Fibroblast of lung (primary cell): ENCODE results near the gene DHFR2. TPM values are rescaled to one million over a fixed set of nuclear protein-coding genes. Genes with fewer than 3 reads are reported as not detected.
"Not testable (repeated sequence)": the region's sequence is repeated elsewhere in the genome, so short reads cannot be mapped to it uniquely, and the experiment has no call there.

Source experiments
- DNase-seq, 2 donors: peaks; one replicate each; pipeline versions ENCODE4 v3.0.0 to v3.0.0-alpha.2; 2010; ENCODE audit warnings: low read depth in 2 of 2
- H2AFZ ChIP-seq: 2 replicates; pipeline ENCODE4 v1.5.1; 2012; ENCODE audit warnings: low read length, control low read depth, inconsistent platforms
- H3K27ac ChIP-seq: 2 replicates; pipeline ENCODE4 v1.5.1; 2011; ENCODE audit warnings: low read length, control low read depth; ENCODE audit not compliant: insufficient read depth
- H3K27me3 ChIP-seq: 2 replicates; pipeline ENCODE4 v1.5.1; 2011; ENCODE audit warnings: mild to moderate bottlenecking, low read length; ENCODE audit not compliant: control insufficient read depth, insufficient read depth
- H3K36me3 ChIP-seq: 2 replicates; pipeline ENCODE4 v1.5.1; 2011; ENCODE audit warnings: low read length; ENCODE audit not compliant: control insufficient read depth, insufficient read depth
- H3K4me1 ChIP-seq: 2 replicates; pipeline ENCODE4 v1.5.1; 2011; ENCODE audit warnings: low read length; ENCODE audit not compliant: control insufficient read depth, insufficient read depth; ENCODE audit errors: extremely low read depth
- H3K4me2 ChIP-seq: 2 replicates; pipeline ENCODE4 v1.5.1; 2011; ENCODE audit warnings: low read length, control low read depth; ENCODE audit not compliant: insufficient read depth; ENCODE audit errors: extremely low read depth
- H3K4me3 ChIP-seq, 4 experiments: fragments of 200-600 bp in 1 of 4; sonication (generic) in 1 of 4; replicated peaks in 1 of 4; 2 replicates each; pipeline ENCODE4 v1.5.1; 2011 to 2016; ENCODE audit warnings: low read length in 4 of 4, low read depth in 3 of 4, mild to moderate bottlenecking in 3 of 4, control low read depth in 2 of 4, inconsistent platforms in 1 of 4, mixed read lengths in 1 of 4; ENCODE audit not compliant: insufficient read depth in 1 of 4; ENCODE audit errors: control extremely low read depth in 1 of 4
- H3K79me2 ChIP-seq: 2 replicates; pipeline ENCODE4 v1.5.1; 2012; ENCODE audit warnings: mild to moderate bottlenecking, low read length, inconsistent platforms; ENCODE audit not compliant: control insufficient read depth, insufficient read depth
- H3K9ac ChIP-seq: 2 replicates; pipeline ENCODE4 v1.5.1; 2011; ENCODE audit warnings: mild to moderate bottlenecking, low read length, control low read depth; ENCODE audit not compliant: insufficient read depth
- H3K9me3 ChIP-seq: 2 replicates; pipeline ENCODE4 v1.5.1; 2012; ENCODE audit warnings: low read depth, low read length; ENCODE audit not compliant: control insufficient read depth, insufficient read depth
- H4K20me1 ChIP-seq: 2 replicates; pipeline ENCODE4 v1.5.1; 2011; ENCODE audit warnings: low read length; ENCODE audit not compliant: control insufficient read depth, insufficient read depth; ENCODE audit errors: extremely low read depth
- CTCF ChIP-seq, 2 donors: IDR thresholded peaks in 1 of 2; conservative IDR thresholded peaks in 1 of 2; 1 replicate in 1 of 2; 2 replicates in 1 of 2; pipeline ENCODE4 v1.5.1; 2011 to 2012; ENCODE audit warnings: low read length in 2 of 2, control low read depth in 1 of 2, inconsistent platforms in 1 of 2, low read depth in 1 of 2, mild to moderate bottlenecking in 1 of 2
- EZH2 ChIP-seq: IDR thresholded peaks from 2 replicates; pipeline ENCODE4 v1.5.1; 2012; ENCODE audit warnings: low read length, control low read depth, mild to moderate bottlenecking; ENCODE audit errors: missing control alignments
- polyA plus RNA-seq, 2 donors: library from polyadenylated mRNA; depleted of rRNA in 1 of 2; stranded (reverse) in 1 of 2; unstranded in 1 of 2; fragments of >200 nt; gene quantifications; 2 replicates each; pipeline ENCODE4 v1.2.1, GENCODE V29; 2011 to 2012; ENCODE audit warnings: missing spikeins in 1 of 2
- total RNA-seq: library from RNA; depleted of rRNA; stranded (reverse); fragments of >200 nt; gene quantifications from 2 replicates; pipeline ENCODE4 v1.2.1, GENCODE V29; 2014

The DHFR2 gene
- total and polyA plus RNA-seq, 2 donors (not counting 1 experiment from before 2014, with no cell fraction given): 4.3 to 6.9 TPM

DNA sequence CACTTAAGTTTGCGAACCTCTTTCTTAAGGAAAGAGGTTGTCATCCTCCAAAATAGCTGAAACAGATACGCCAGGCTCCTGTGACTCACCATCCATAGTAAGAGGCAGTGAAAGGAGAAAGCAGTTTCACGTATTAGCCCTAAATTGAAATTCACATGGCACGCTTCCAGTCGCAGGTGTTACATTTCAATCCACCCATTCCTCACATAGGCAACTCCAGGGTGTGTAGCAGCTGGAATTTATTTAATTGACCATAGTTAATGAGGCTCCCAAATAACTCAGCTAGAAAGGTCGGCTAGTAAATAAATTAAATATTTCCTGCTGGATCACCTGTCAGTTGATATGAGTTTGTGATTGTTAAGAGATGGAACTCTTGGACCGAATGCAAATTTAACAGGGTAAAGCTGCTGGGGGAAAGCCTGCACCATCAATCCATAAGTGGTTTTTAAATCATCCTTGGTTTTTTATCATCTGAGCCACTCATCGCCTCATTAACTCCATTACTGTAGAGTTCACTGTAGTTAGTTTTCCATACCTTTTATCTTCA lies 19.7 kb upstream of the DHFR2 start:
- H3K27me3 ChIP-seq: no peaks in the 10 kb centered on the region

DNA sequence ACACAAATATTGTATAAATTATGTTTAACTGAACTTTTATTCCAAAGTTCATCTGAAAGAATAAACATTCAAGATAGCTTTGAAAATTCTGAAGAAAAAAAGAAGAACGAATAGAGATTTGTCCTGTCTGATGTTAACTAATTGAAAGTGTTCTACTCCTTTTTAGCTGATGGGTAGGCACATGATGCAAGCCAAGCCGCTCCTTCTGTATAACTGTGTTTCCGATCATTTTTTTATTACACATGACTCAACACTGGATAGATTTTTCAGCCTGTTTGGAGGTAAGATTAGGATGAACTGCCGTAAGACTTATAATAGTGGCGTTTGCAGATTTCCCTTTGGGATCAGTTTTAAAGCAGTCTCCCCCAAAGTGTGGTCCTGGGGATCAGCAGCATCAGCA lies 19.2 kb upstream of the DHFR2 start:
- H3K9me3 ChIP-seq: no peaks in the 10 kb centered on the region
- no peak overlapping the region for H3K4me3 ChIP-seq
- H4K20me1 ChIP-seq: no peaks in the 10 kb centered on the region
- no peaks in the 10 kb centered on the region for H3K79me2 ChIP-seq
- no peak for TF ChIP-seq EZH2
- TF ChIP-seq CTCF (conservative IDR thresholded peaks at IDR 0.05 in 1 of 2, IDR thresholded peaks at IDR 0.05 in 1 of 2; ENCODE audit: low read depth in 1 of 2, low read length in 2 of 2): no peak
- no peak for DNase-seq
- H3K4me2 ChIP-seq: no peak overlapping the region
- no peak overlapping the region for H3K9ac ChIP-seq
- no peaks in the 10 kb centered on the region for H3K27me3 ChIP-seq
- no peaks in the 10 kb centered on the region for H3K36me3 ChIP-seq
- no peak overlapping the region for H3K27ac ChIP-seq
- no peak overlapping the region for H2AFZ ChIP-seq
- no peaks in the 10 kb centered on the region for H3K4me1 ChIP-seq

More for the DNA sequence above, 19.7 kb upstream of the DHFR2 start:
- no peaks in the 10 kb centered on the region for H3K9me3 ChIP-seq
- TF ChIP-seq CTCF (conservative IDR thresholded peaks at IDR 0.05 in 1 of 2, IDR thresholded peaks at IDR 0.05 in 1 of 2; ENCODE audit: low read depth in 1 of 2, low read length in 2 of 2): no peak
- no peak for TF ChIP-seq EZH2
- H3K4me3 ChIP-seq: no peak overlapping the region
- no peak overlapping the region for H3K27ac ChIP-seq
- no peaks in the 10 kb centered on the region for H3K4me1 ChIP-seq
- H3K9ac ChIP-seq: no peak overlapping the region
- peak in 1 of 2 donors; percentile 33 for DNase-seq
- no peaks in the 10 kb centered on the region for H3K36me3 ChIP-seq
- H2AFZ ChIP-seq: no peak overlapping the region
- H3K4me2 ChIP-seq: no peak overlapping the region
- H4K20me1 ChIP-seq: no peaks in the 10 kb centered on the region
- no peaks in the 10 kb centered on the region for H3K79me2 ChIP-seq

DNA sequence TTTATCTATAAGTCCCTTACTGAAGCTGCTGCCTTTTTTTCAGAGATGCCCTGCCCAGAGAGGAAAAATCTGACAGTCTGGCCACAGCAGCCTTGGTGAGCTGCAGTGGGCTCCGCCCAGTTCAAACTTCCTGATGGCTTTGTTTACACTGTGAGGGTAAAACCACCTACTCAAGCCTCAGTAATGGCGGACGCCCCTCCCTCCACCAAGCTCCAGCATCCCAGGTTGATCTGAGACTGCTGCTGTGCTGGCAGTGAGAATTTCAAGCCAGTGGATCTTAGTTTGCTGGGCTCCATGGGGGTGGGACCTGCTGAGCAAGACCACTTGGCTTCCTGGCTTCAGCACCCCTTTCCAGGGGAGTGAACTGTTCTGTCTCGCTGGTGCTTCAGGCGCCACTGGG lies 17.8 kb upstream of the DHFR2 start:
- not testable (repeated sequence) for H3K4me2 ChIP-seq, H4K20me1 ChIP-seq, H3K36me3 ChIP-seq, H3K27me3 ChIP-seq, H3K9me3 ChIP-seq, H3K4me3 ChIP-seq, H3K79me2 ChIP-seq, H3K4me1 ChIP-seq, DNase-seq, H3K27ac ChIP-seq, H2AFZ ChIP-seq, H3K9ac ChIP-seq
